Nasal cavity respiratory epithelium epithelial cell of viscerocranial mucosa (primary cell): ENCODE data around the gene IQSEC2. TPM values are rescaled to one million over a fixed set of nuclear protein-coding genes. Genes with fewer than 3 reads are reported as not detected.

Source experiments
- total RNA-seq: library from RNA; depleted of rRNA; stranded (reverse); fragments of >200 nt; gene quantifications from 2 replicates; pipeline ENCODE4 v1.2.3, GENCODE V29; 2014

IQSEC2 gene
- 2.7 and 10.8 TPM in 2 replicates for total RNA-seq

GRCh38 chrX:53281321-53281822, at the start of gene IQSEC2:
IQSEC2 (minus strand) TSS chrX:53281584.

GRCh38 chrX:53224860-53225797, 56.3 kb downstream of the IQSEC2 start, which contains the start of gene KDM5C:
KDM5C (minus strand) TSS chrX:53225207; CDS start chrX:53224889, 318 bp downstream.

Other genes with a start within 250 kb of the IQSEC2 start
- gene GPR173, start 232.8 kb downstream of the IQSEC2 start, total RNA-seq, result under 0.01 and 0.07 TPM in 2 replicates
- gene TSPYL2, start 199.2 kb downstream of the IQSEC2 start, total RNA-seq, result 8.8 and 17.8 TPM in 2 replicates
- 3.8 and 10.0 TPM in 2 replicates for gene KANTR, start 187.4 kb downstream of the IQSEC2 start, total RNA-seq
- gene KDM5C, start 56.4 kb downstream of the IQSEC2 start, total RNA-seq, result 104 and 185 TPM in 2 replicates
- 7.9 and 31.2 TPM in 2 replicates for gene SMC1A, start 141.1 kb upstream of the IQSEC2 start, total RNA-seq
- 0.34 and 0.50 TPM in 2 replicates for gene RIBC1, start 141.3 kb upstream of the IQSEC2 start, total RNA-seq
- 46.1 and 49.6 TPM in 2 replicates for gene HSD17B10, start 152.8 kb upstream of the IQSEC2 start, total RNA-seq